ENCODE measurements around the gene CLIP2.
"Not testable (repeated sequence)": the region's sequence is repeated elsewhere in the genome, so short reads cannot be mapped to it uniquely, and the experiment has no call there.

Gene CLIP2

GRCh38 chr7:74411571-74411970 is 122.4 kb downstream of the CLIP2 start:
- not testable (repeated sequence) for H2BK12ac ChIP-seq (ENCODE audit: low read length); H4K91ac ChIP-seq (ENCODE audit: low read depth, low read length, poor library complexity); H3K27ac ChIP-seq (replicated peaks; ENCODE audit: low read length); H2BK15ac ChIP-seq (ENCODE audit: low read length); H3K79me1 ChIP-seq (ENCODE audit: low read depth, low read length); H3K18ac ChIP-seq (ENCODE audit: low read length); H3K27me3 ChIP-seq (ENCODE audit: control insufficient read depth in 3 of 3, insufficient read depth in 3 of 3, low read depth in 1 of 3, low read length in 3 of 3); H3K9ac ChIP-seq (ENCODE audit: low read depth, low read length, poor library complexity); H4K8ac ChIP-seq (ENCODE audit: low read depth, low read length); H2BK120ac ChIP-seq (ENCODE audit: low read depth, low read length); H2BK5ac ChIP-seq (ENCODE audit: low read length); H3K36me3 ChIP-seq (replicated peaks in 1 of 2; ENCODE audit: control insufficient read depth in 2 of 2, insufficient read depth in 2 of 2, low read length in 2 of 2); H2AK5ac ChIP-seq (ENCODE audit: low read depth, low read length); H3K4ac ChIP-seq (ENCODE audit: low read length); H3K14ac ChIP-seq (ENCODE audit: low read length); DNase-seq (ENCODE audit: low spot score); H3K4me2 ChIP-seq (ENCODE audit: insufficient read depth, low read length, poor library complexity, severe bottlenecking); H3K4me1 ChIP-seq (ENCODE audit: control insufficient read depth in 2 of 2, insufficient read depth in 1 of 2, low read depth in 1 of 2, low read length in 2 of 2); H2AFZ ChIP-seq (ENCODE audit: low read length); H3K4me3 ChIP-seq (ENCODE audit: low read length in 2 of 2); H3K23ac ChIP-seq (ENCODE audit: low read depth, low read length, poor library complexity); H3K9me3 ChIP-seq (replicated peaks in 1 of 2; ENCODE audit: control insufficient read depth in 2 of 2, insufficient read depth in 1 of 2, low read depth in 1 of 2, low read length in 2 of 2)
- no CpG with 5 or more reads among the region's 5 CpGs for whole genome bisulfite sequencing, 2 donors (ENCODE audit: extremely low coverage in 2 of 2, insufficient read length in 2 of 2, insufficient replicate concordance in 1 of 2)

- Histone ChIP-seq H4K91ac (ENCODE audit: low read depth, low read length, poor library complexity) (no peak overlapping the region), H3K18ac (ENCODE audit: low read length) (no peak overlapping the region), H3K4ac (ENCODE audit: low read length) (no peak overlapping the region), H3K23ac (ENCODE audit: low read depth, low read length, poor library complexity) (no peak overlapping the region), H2BK5ac (ENCODE audit: low read length) (no peak overlapping the region), H3K4me2 (ENCODE audit: insufficient read depth, low read length, poor library complexity, severe bottlenecking) (no peak overlapping the region), H3K27me3 (ENCODE audit: control insufficient read depth in 3 of 3, insufficient read depth in 3 of 3, low read depth in 1 of 3, low read length in 3 of 3) (no peaks in the 10 kb centered on the region), H3K27ac (replicated peaks; ENCODE audit: low read length) (no peak overlapping the region), H3K14ac (ENCODE audit: low read length) (no peak overlapping the region), H2AFZ (ENCODE audit: low read length) (no peak overlapping the region), H3K4me1 (ENCODE audit: control insufficient read depth in 2 of 2, insufficient read depth in 1 of 2, low read depth in 1 of 2, low read length in 2 of 2) (no peaks in the 10 kb centered on the region), H4K8ac (ENCODE audit: low read depth, low read length) (no peak overlapping the region), H3K36me3 (replicated peaks in 1 of 2; ENCODE audit: control insufficient read depth in 2 of 2, insufficient read depth in 2 of 2, low read length in 2 of 2) (no peaks in the 10 kb centered on the region), H2BK12ac (ENCODE audit: low read length) (no peak overlapping the region), H2AK5ac (ENCODE audit: low read depth, low read length) (no peak overlapping the region), H2BK15ac (ENCODE audit: low read length) (no peak overlapping the region), H2BK120ac (ENCODE audit: low read depth, low read length) (no peak overlapping the region), H3K9me3 (replicated peaks in 1 of 2; ENCODE audit: control insufficient read depth in 2 of 2, insufficient read depth in 1 of 2, low read depth in 1 of 2, low read length in 2 of 2) (no peaks in the 10 kb centered on the region), H3K79me1 (ENCODE audit: low read depth, low read length) (no peaks in the 10 kb centered on the region), H3K9ac (ENCODE audit: low read depth, low read length, poor library complexity) (peak overlapping the region; percentile 2), H3K4me3 (ENCODE audit: low read length in 2 of 2) (no peak overlapping the region)
- no peak for DNase-seq (ENCODE audit: low spot score)
- no CpG with 5 or more reads among the region's 4 CpGs for WGBS, 2 donors (ENCODE audit: extremely low coverage in 2 of 2, insufficient read length in 2 of 2, insufficient replicate concordance in 1 of 2)
These were observed 122.8 kb downstream of the CLIP2 start for GRCh38 chr7:74412056-74412455.

- Histone ChIP-seq H3K18ac (ENCODE audit: low read length) (no peak overlapping the region), H4K91ac (ENCODE audit: low read depth, low read length, poor library complexity) (no peak overlapping the region), H3K4me1 (ENCODE audit: control insufficient read depth in 2 of 2, insufficient read depth in 1 of 2, low read depth in 1 of 2, low read length in 2 of 2) (peaks cover 0 to 1% of the 10 kb centered on the region in 2 donors), H2AFZ (ENCODE audit: low read length) (no peak overlapping the region), H3K79me1 (ENCODE audit: low read depth, low read length) (no peaks in the 10 kb centered on the region), H3K14ac (ENCODE audit: low read length) (no peak overlapping the region), H3K9ac (ENCODE audit: low read depth, low read length, poor library complexity) (no peak overlapping the region), H3K4me2 (ENCODE audit: insufficient read depth, low read length, poor library complexity, severe bottlenecking) (no peak overlapping the region), H4K8ac (ENCODE audit: low read depth, low read length) (no peak overlapping the region), H3K4me3 (ENCODE audit: low read length in 2 of 2) (no peak overlapping the region), H3K4ac (ENCODE audit: low read length) (no peak overlapping the region), H2BK15ac (ENCODE audit: low read length) (no peak overlapping the region), H2BK5ac (ENCODE audit: low read length) (no peak overlapping the region), H2AK5ac (ENCODE audit: low read depth, low read length) (no peak overlapping the region), H2BK120ac (ENCODE audit: low read depth, low read length) (no peak overlapping the region), H2BK12ac (ENCODE audit: low read length) (no peak overlapping the region), H3K27me3 (ENCODE audit: control insufficient read depth in 3 of 3, insufficient read depth in 3 of 3, low read depth in 1 of 3, low read length in 3 of 3) (no peaks in the 10 kb centered on the region), H3K27ac (replicated peaks; ENCODE audit: low read length) (no peak overlapping the region), H3K23ac (ENCODE audit: low read depth, low read length, poor library complexity) (no peak overlapping the region), H3K9me3 (replicated peaks in 1 of 2; ENCODE audit: control insufficient read depth in 2 of 2, insufficient read depth in 1 of 2, low read depth in 1 of 2, low read length in 2 of 2) (no peaks in the 10 kb centered on the region), H3K36me3 (replicated peaks in 1 of 2; ENCODE audit: control insufficient read depth in 2 of 2, insufficient read depth in 2 of 2, low read length in 2 of 2) (no peaks in the 10 kb centered on the region)
- no peak for DNase-seq (ENCODE audit: low spot score)
- no CpG with 5 or more reads among the region's 3 CpGs for WGBS, 2 donors (ENCODE audit: extremely low coverage in 2 of 2, insufficient read length in 2 of 2, insufficient replicate concordance in 1 of 2)
These were observed 123.4 kb downstream of the CLIP2 start for GRCh38 chr7:74412603-74413002.

- H2BK12ac ChIP-seq (ENCODE audit: low read length); H2BK120ac ChIP-seq (ENCODE audit: low read depth, low read length); DNase-seq (ENCODE audit: low spot score); H3K9me3 ChIP-seq (replicated peaks in 1 of 2; ENCODE audit: control insufficient read depth in 2 of 2, insufficient read depth in 1 of 2, low read depth in 1 of 2, low read length in 2 of 2); H3K9ac ChIP-seq (ENCODE audit: low read depth, low read length, poor library complexity); H2AK5ac ChIP-seq (ENCODE audit: low read depth, low read length); H3K18ac ChIP-seq (ENCODE audit: low read length); H3K79me1 ChIP-seq (ENCODE audit: low read depth, low read length); H3K27me3 ChIP-seq (ENCODE audit: control insufficient read depth in 3 of 3, insufficient read depth in 3 of 3, low read depth in 1 of 3, low read length in 3 of 3); H4K91ac ChIP-seq (ENCODE audit: low read depth, low read length, poor library complexity); H3K4me2 ChIP-seq (ENCODE audit: insufficient read depth, low read length, poor library complexity, severe bottlenecking); H3K14ac ChIP-seq (ENCODE audit: low read length); H3K27ac ChIP-seq (replicated peaks; ENCODE audit: low read length); H4K8ac ChIP-seq (ENCODE audit: low read depth, low read length); H3K4me3 ChIP-seq (ENCODE audit: low read length in 2 of 2); H2BK5ac ChIP-seq (ENCODE audit: low read length); H3K23ac ChIP-seq (ENCODE audit: low read depth, low read length, poor library complexity); H3K4me1 ChIP-seq (ENCODE audit: control insufficient read depth in 2 of 2, insufficient read depth in 1 of 2, low read depth in 1 of 2, low read length in 2 of 2); H3K4ac ChIP-seq (ENCODE audit: low read length); H3K36me3 ChIP-seq (replicated peaks in 1 of 2; ENCODE audit: control insufficient read depth in 2 of 2, insufficient read depth in 2 of 2, low read length in 2 of 2); H2AFZ ChIP-seq (ENCODE audit: low read length); H2BK15ac ChIP-seq (ENCODE audit: low read length): not testable (repeated sequence)
- no CpG with 5 or more reads among the region's 7 CpGs for WGBS, 2 donors (ENCODE audit: extremely low coverage in 2 of 2, insufficient read length in 2 of 2, insufficient replicate concordance in 1 of 2)
These were observed 125.6 kb downstream of the CLIP2 start for GRCh38 chr7:74414595-74415333.

Measured in neuronal stem cell (in vitro differentiated cells).